ENCODE data around the gene ARMC2.

DNA sequence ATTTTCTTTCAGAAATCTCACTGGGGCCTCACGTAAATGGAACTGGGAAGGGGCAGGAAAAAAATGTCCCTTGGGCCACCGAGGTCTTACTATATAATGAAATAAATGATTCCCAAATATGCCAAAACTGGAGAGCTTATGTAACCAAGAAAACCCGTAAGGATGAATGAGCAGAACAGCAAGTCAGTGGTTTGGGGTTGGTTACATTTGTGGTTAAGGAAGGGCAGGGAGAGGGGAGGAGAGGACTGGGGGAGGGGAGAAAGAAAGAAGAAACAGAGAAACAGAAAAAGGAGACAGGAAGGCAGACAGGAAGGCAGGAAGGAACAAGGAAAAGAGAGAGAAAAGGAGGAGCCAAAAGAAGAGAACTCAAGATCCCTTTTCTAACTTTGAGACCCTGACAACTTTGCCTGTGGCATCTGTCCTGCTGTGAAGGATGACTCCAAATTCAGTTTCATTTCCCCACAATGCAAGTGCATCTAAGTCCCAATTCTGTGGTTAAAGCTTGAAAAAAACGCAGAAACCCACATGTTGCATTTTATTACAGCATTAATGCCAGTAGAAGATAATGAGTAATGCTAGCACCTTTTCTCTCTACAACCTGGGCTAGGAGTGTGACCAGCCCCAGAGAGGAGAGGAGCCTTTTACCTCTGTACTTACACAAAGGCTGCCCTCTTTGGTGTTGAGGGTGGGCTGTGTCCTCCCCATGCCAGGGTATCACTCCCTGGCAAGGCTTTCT lies 10.8 kb upstream of the ARMC2 start:
- TF ChIP-seq, protein P1, sequence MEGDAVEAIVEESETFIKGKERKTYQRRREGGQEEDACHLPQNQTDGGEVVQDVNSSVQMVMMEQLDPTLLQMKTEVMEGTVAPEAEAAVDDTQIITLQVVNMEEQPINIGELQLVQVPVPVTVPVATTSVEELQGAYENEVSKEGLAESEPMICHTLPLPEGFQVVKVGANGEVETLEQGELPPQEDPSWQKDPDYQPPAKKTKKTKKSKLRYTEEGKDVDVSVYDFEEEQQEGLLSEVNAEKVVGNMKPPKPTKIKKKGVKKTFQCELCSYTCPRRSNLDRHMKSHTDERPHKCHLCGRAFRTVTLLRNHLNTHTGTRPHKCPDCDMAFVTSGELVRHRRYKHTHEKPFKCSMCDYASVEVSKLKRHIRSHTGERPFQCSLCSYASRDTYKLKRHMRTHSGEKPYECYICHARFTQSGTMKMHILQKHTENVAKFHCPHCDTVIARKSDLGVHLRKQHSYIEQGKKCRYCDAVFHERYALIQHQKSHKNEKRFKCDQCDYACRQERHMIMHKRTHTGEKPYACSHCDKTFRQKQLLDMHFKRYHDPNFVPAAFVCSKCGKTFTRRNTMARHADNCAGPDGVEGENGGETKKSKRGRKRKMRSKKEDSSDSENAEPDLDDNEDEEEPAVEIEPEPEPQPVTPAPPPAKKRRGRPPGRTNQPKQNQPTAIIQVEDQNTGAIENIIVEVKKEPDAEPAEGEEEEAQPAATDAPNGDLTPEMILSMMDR (conservative IDR thresholded peaks at IDR 0.05; ENCODE audit: low read depth, low read length), result no peak
- no peak for TF ChIP-seq EZH2 (IDR thresholded peaks at IDR 0.05; ENCODE audit: borderline replicate concordance, low read depth, low read length, poor library complexity, severe bottlenecking)
